Cardiac fibroblast (primary cell): ENCODE measurements around the gene OR1L8.

Source experiments
- DNase-seq, 2 donors: peaks; one replicate each; pipeline versions ENCODE4 v3.0.0 to v3.0.0-alpha.2; 2010; ENCODE audit warnings: low read depth in 2 of 2
- H3K4me3 ChIP-seq, 2 donors: replicated peaks in 1 of 2; 1 replicate in 1 of 2; 2 replicates in 1 of 2; pipeline ENCODE4 v1.5.1; 2011; ENCODE audit warnings: low read depth in 2 of 2, low read length in 2 of 2, mild to moderate bottlenecking in 2 of 2, moderate library complexity in 1 of 2
- CTCF ChIP-seq: IDR thresholded peaks from one replicate; pipeline ENCODE4 v1.5.1; 2011; ENCODE audit warnings: low read depth, mild to moderate bottlenecking, low read length, inconsistent platforms

The OR1L8 gene

GRCh38 chr9:122579874-122580273, 3.3 kb downstream of the OR1L8 start:
- no peak overlapping the region for H3K4me3 ChIP-seq
- DNase-seq = no peak
- no peak for TF ChIP-seq CTCF

- no peak overlapping the region for H3K4me3 ChIP-seq
- DNase-seq = peak in 1 of 2 donors; percentile 2
- no peak for TF ChIP-seq CTCF
Observed at GRCh38 chr9:122572456-122572855, 10.7 kb downstream of the OR1L8 start.

GRCh38 chr9:122567901-122568300, 15.3 kb downstream of the OR1L8 start:
- no peak for TF ChIP-seq CTCF
- no peak for DNase-seq
- H3K4me3 ChIP-seq = no peak overlapping the region

GRCh38 chr9:122562134-122562760, 20.9 kb downstream of the OR1L8 start:
- H3K4me3 ChIP-seq = no peak overlapping the region
- no peak for TF ChIP-seq CTCF
- no peak for DNase-seq

GRCh38 chr9:122561446-122561845, 21.7 kb downstream of the OR1L8 start:
- DNase-seq = no peak
- no peak overlapping the region for H3K4me3 ChIP-seq
- no peak for TF ChIP-seq CTCF

GRCh38 chr9:122552812-122553211, 30.4 kb downstream of the OR1L8 start, which contains the start of gene OR1N2:
OR1N2 (plus strand) TSS chr9:122553112; CDS start chr9:122553212, 100 bp downstream.
- TF ChIP-seq CTCF = no peak
- no peak within 1 kb of the TSS for H3K4me3 ChIP-seq

GRCh38 chr9:122551371-122551770, 31.8 kb downstream of the OR1L8 start:
- no peak for DNase-seq
- TF ChIP-seq CTCF = no peak
- H3K4me3 ChIP-seq = no peak overlapping the region

More at GRCh38 chr9:122552812-122553211, 30.4 kb downstream of the OR1L8 start, which contains the start of gene OR1N2:
- DNase-seq = no peak
